HG03521 (cell line): ENCODE measurements around the gene PGGHG.
"Not testable (repeated sequence)": the region's sequence is repeated elsewhere in the genome, so short reads cannot be mapped to it uniquely, and the experiment has no call there.

ENCODE experiments used
- ATAC-seq: cut with Tn5 transposase; IDR thresholded peaks from one replicate; pipeline ENCODE4 v1.9.1; 2021; ENCODE audit warnings: mild to moderate bottlenecking, moderate library complexity; ENCODE audit not compliant: unreplicated experiment

Gene PGGHG

GRCh38 chr11:284105-285020 lies 4.6 kb upstream of the PGGHG start:
- no peak for ATAC-seq

- ATAC-seq, result no peak
Measured at GRCh38 chr11:285021-285893, 3.7 kb upstream of the PGGHG start.

GRCh38 chr11:285894-286220 lies 3.1 kb upstream of the PGGHG start:
- ATAC-seq, result no peak

GRCh38 chr11:286977-287820 lies 1.7 kb upstream of the PGGHG start:
- ATAC-seq, result not testable (repeated sequence)

GRCh38 chr11:287821-288477 lies 977 bp upstream of the PGGHG start:
- ATAC-seq, result no peak

- no peak for ATAC-seq
Measured at GRCh38 chr11:289398-289711, 429 bp downstream of the PGGHG start.

- no peak for ATAC-seq
Measured at GRCh38 chr11:289712-290620, 1.0 kb downstream of the PGGHG start.

GRCh38 chr11:290621-291231 lies 1.8 kb downstream of the PGGHG start:
- ATAC-seq, result no peak

- no peak for ATAC-seq
Measured at GRCh38 chr11:291281-292210, 2.6 kb downstream of the PGGHG start.

GRCh38 chr11:292211-293121 lies 3.5 kb downstream of the PGGHG start:
- ATAC-seq, result no peak

- ATAC-seq, result no peak
Measured at GRCh38 chr11:293271-293851, 4.4 kb downstream of the PGGHG start.

- ATAC-seq, result no peak
Measured at GRCh38 chr11:293852-294661, 5.1 kb downstream of the PGGHG start.

- no peak for ATAC-seq
Measured at GRCh38 chr11:294780-295179, 5.9 kb downstream of the PGGHG start.

- no peak for ATAC-seq
Measured at GRCh38 chr11:295351-296170, 6.6 kb downstream of the PGGHG start.
